ENCODE data around the gene MCOLN1. TPM values are rescaled to one million over a fixed set of nuclear protein-coding genes. Genes with fewer than 3 reads are reported as not detected.
"Not testable (repeated sequence)": the region's sequence is repeated elsewhere in the genome, so short reads cannot be mapped to it uniquely, and the experiment has no call there.

Gene MCOLN1
- total RNA-seq, 1 donor: 8.9 TPM

DNA sequence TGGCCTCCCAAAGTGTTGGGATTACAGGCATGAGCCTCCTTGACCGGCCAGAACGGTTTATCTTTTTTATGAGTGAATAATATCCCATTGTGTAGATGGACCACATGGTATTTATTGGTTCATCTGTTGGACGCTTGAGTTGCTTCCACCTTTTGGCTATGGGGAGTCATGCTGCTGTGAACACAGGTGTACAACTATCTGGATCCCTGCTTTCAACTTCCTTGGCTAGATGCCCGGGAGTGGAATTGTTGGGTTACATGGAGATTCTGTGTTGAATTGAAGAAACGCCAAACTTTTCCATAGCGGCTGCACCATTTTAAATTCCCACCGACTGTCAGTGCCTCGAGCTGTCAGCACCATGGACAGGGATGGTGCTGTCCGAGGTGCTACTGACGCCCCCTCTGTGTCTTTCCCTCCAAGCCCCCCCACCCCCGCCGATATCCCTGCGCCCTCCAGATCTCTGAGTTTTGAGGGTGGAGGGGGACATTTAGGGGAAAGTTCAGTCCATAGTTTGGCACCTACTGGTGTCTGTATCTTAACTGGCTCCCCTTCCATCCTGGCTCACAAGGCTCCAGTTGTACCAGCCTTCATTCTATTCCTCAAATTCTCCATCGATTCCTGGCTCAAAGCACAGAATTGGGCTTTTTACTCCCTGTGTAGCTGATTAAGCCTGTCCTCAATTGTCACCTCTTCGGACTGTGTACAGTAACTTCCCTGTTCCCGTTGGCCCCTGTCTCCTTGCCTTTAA is 40.4 kb downstream of the MCOLN1 start:
- DNase-seq (ENCODE audit: low read depth in 2 of 3, low spot score in 2 of 3): no peak

DNA sequence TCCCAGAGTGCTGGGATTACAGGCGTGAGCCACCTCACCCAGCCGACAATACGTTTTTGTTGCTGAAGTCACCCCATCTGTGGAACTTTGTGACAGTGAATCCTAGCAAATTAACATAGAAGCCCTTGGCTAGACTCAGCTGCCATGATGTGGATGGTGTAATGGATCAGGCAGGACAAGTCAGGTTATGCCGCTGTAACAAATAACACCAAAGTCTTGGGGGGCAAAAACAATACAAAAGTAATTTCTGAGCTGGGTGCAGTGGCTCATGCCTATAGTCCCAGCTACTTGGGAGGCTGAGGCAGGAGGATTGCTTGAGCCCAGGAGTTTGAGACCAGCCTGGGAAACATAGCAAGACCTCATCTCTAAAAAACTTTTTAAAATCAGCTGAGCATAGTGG is 42.4 kb downstream of the MCOLN1 start:
- DNase-seq (ENCODE audit: low read depth in 2 of 3, low spot score in 2 of 3): no peak

DNA sequence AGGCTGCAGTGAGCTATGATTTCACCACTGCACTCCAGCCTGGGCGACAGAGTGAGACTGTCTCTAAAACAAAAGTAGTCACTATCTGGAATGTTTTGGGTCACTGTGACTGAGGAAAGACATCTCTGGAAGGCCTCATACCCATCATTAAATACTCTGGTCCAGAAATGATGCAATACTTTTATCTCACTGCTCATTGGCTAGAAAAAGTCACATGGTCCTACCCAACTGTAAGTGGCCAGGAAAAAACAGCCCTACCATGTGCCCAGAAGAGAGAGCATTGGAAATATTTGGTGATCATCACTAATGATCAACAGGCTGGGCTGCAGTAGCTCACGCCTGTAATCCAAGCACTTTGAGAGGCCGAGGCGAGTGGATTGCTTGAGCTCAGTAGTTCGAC is 42.9 kb downstream of the MCOLN1 start:
- no peak for DNase-seq (ENCODE audit: low read depth in 2 of 3, low spot score in 2 of 3)

DNA sequence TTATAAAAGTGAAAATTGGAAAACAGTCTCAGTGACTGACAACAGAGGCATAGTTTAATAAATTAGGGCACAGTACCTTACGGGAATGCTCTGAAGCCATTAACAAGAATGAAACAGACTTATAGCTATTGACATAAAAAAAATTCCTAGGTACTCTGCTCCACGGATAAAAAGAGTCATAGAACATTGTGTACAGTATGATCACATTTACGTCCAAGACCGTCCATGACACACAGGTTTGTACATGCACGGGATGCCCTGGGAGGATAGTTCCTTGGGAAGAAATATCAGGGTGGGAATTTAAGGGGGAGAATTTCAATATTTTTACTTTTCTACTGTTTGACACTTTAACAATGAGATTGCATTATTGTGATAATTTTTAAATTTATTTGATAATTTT is 48.3 kb downstream of the MCOLN1 start:
- DNase-seq (ENCODE audit: low read depth in 2 of 3, low spot score in 2 of 3): no peak

DNA sequence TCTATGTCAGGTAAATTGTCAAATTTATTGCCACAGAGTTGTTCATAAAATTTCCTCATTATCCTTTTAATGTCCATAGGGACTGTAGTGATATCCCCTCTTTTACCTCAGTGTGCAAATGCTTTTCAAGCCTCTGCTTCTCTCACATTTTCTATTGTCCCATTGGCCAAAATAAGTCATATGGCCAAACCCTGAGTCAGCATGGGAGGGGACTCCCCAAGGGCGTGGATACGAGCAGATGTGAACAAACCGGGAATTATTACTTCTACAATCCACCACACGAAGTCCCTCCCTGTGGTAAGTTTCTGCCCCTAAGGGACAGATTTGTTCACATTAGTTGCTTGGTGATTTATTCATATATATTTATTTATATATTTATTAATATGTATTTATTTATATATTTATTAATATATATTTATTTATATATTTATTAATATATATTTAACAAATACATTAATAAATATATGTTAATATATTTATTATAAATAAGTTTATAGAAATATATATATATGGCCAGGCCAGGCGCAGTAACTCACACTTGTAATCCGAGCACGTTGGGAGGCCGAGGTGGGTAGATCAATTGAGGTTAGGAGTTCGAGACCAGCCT is 53.1 kb downstream of the MCOLN1 start:
- peak in 2 of 3 donors; percentile 56 to 58 for DNase-seq (ENCODE audit: low read depth in 2 of 3, low spot score in 2 of 3)

DNA sequence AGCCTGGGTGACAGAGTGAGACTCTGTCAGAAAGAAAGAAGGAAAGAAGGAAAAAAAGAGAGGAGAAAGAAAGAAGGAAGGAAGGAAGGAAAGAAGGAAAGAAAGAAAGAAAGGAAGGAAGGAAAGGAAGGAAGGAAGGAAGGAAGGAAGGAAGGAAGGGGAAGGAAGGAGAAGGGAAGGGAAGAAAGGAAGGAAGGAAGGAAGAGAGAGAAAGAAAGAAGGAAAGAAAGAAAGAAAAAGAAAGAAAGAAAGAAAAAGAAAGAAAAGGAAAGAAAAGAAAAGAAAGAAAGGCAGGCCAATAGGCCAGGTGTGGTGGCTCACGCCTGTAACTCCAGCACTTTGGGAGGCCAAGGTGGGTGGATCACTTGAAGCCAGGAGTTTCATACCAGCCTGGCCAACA is 55.0 kb downstream of the MCOLN1 start:
- not testable (repeated sequence) for DNase-seq (ENCODE audit: low read depth in 2 of 3, low spot score in 2 of 3)

DNA sequence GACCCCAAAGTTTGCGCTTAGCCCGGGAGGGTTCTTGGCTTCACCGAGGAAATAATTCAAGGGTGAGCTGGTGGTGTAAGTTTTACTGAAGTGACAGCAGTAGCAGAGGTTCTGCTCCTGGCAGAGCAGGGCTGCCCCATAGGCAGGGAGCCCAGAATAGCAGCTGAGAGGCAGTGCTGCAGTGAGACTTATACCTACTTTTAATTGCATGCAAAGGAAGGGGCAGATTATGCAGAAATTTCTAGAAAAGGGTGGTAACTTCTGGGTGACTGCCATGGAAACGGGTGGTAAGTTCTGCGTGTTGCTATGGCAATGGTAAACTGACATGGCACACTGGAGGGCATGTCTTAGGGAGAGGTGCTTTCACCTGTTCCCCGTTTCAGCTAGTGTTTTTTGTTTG is 55.7 kb downstream of the MCOLN1 start:
- DNase-seq (ENCODE audit: low read depth in 2 of 3, low spot score in 2 of 3): no peak

DNA sequence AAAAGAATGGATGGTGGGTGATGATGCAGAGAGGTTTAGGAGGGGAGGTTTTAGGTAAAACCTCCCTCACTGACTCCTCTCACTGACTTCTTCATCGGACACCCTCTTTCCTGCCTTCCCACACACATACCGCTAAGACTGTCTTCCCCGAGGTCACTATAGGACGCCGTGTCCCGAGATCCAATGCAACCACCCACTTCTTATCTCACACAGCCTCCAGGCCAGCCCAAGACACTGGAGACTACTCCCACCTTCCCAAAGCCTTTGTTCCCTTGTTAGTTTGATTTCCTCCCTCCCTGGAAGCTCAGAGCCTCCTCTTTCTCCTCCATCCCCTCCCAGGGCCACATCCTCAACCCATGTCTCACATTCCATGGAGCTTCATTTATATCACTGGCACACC is 56.8 kb downstream of the MCOLN1 start:
- no peak for DNase-seq (ENCODE audit: low read depth in 2 of 3, low spot score in 2 of 3)

DNA sequence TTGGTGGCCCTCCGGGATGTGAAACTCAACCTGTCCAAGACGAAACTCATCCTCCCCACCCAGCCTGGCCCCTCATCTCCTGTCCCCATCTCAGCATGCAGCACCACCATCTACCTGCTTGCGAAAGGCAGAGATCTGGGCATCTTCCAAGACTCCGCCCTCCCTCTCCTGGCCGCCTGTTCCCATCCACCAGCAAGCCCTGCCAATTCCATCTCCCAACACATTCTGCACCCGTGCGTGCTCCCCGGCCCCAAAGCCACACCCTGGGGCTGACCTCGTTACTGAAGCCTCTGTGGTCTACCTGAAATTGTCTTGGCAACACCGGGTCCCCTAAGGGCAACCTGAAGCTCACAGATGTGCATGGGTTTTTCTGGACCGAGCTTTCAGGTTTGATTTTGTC is 60.0 kb downstream of the MCOLN1 start:
- no peak for DNase-seq (ENCODE audit: low read depth in 2 of 3, low spot score in 2 of 3)

Small RNA genes within 50 kb of the gene (small RNA-seq; reads per million reads assigned to genes)
- gene AC008878.2: not detected

Other genes starting within 250 kb of the MCOLN1 start
- 52.8 TPM for gene INSR, start 228.2 kb upstream of the MCOLN1 start, total RNA-seq
- gene ARHGEF18, start 173.7 kb upstream of the MCOLN1 start, total RNA-seq: 40.4 TPM
- 4.8 TPM for gene PEX11G, start 33.6 kb upstream of the MCOLN1 start, total RNA-seq
- 25.6 TPM for gene ZNF358, start 6.5 kb upstream of the MCOLN1 start, total RNA-seq
- gene PNPLA6, start 13.1 kb downstream of the MCOLN1 start, total RNA-seq: 109 TPM
- 3.0 TPM for gene CAMSAP3, start 73.2 kb downstream of the MCOLN1 start, total RNA-seq
- gene XAB2, start 106.9 kb downstream of the MCOLN1 start, total RNA-seq: 123 TPM
- gene PET100, start 107.2 kb downstream of the MCOLN1 start, total RNA-seq: 4.6 TPM
- gene PCP2, start 111.1 kb downstream of the MCOLN1 start, total RNA-seq: 0.81 TPM
- gene STXBP2, start 114.5 kb downstream of the MCOLN1 start, total RNA-seq: 187 TPM
- gene RETN, start 146.4 kb downstream of the MCOLN1 start, total RNA-seq: 0.54 TPM
- 0.27 TPM for gene MCEMP1, start 154.5 kb downstream of the MCOLN1 start, total RNA-seq
- 52.0 TPM for gene TRAPPC5, start 158.2 kb downstream of the MCOLN1 start, total RNA-seq
- 2.7 TPM for gene FCER2, start 179.5 kb downstream of the MCOLN1 start, total RNA-seq
- under 0.01 TPM for gene CLEC4G, start 209.5 kb downstream of the MCOLN1 start, total RNA-seq
- not detected for gene CD209, start 224.9 kb downstream of the MCOLN1 start, total RNA-seq
- under 0.01 TPM for gene CLEC4M, start 240.6 kb downstream of the MCOLN1 start, total RNA-seq

Data from hematopoietic multipotent progenitor cell (in vitro differentiated cells).